Measurements from ENCODE around the gene GPR35.

GRCh38 chr2:240644859-240645301 lies 19.6 kb downstream of the GPR35 start:
- TF ChIP-seq REST (IDR thresholded peaks at IDR 0.05; ENCODE audit: insufficient replicate concordance, low read depth) (no peak), CTCF (IDR thresholded peaks at IDR 0.05; ENCODE audit: insufficient read depth, low read length) (no peak), POLR2AphosphoS5 (IDR thresholded peaks at IDR 0.05; ENCODE audit: low read depth) (no peak), GABPA (IDR thresholded peaks at IDR 0.05; ENCODE audit: low read depth) (no peak), SPI1 (IDR thresholded peaks at IDR 0.05; ENCODE audit: borderline replicate concordance, low read depth) (no peak)

Data from HL-60 (cell line).